COR-L47 (cell line): Measurements from ENCODE around the gene FALEC.
A peak's percentile ranks its signal among the peaks of the same experiment; 100 is the strongest.
"Not testable (repeated sequence)": the region's sequence is repeated elsewhere in the genome, so short reads cannot be mapped to it uniquely, and the experiment has no call there.

ENCODE experiments used
- DNase-seq: peaks from one replicate; lab custom pipeline; 2025; lab: John Stamatoyannopoulos, UW

The FALEC gene

GRCh38 chr1:150558761-150559655, 43.5 kb downstream of the FALEC start:
- DNase-seq: no peak

- DNase-seq: no peak
Observed at GRCh38 chr1:150559656-150560010, 44.1 kb downstream of the FALEC start.

- DNase-seq: peak; percentile 59
Observed at GRCh38 chr1:150560011-150560438, 44.5 kb downstream of the FALEC start.

GRCh38 chr1:150560576-150561253, 45.2 kb downstream of the FALEC start:
- peak; percentile 78 for DNase-seq

- DNase-seq: peak; percentile 60
Observed at GRCh38 chr1:150561254-150561973, 45.9 kb downstream of the FALEC start.

- DNase-seq: peak; percentile 64
Observed at GRCh38 chr1:150561974-150562445, 46.5 kb downstream of the FALEC start.

GRCh38 chr1:150562446-150563339, 47.1 kb downstream of the FALEC start:
- DNase-seq: no peak

GRCh38 chr1:150563340-150564038, 47.9 kb downstream of the FALEC start:
- DNase-seq: no peak

- DNase-seq: no peak
Observed at GRCh38 chr1:150564051-150564991, 48.8 kb downstream of the FALEC start.

GRCh38 chr1:150565240-150565991, 49.9 kb downstream of the FALEC start:
- DNase-seq: not testable (repeated sequence)

- no peak for DNase-seq
Observed at GRCh38 chr1:150566589-150567340, 51.2 kb downstream of the FALEC start.

- DNase-seq: no peak
Observed at GRCh38 chr1:150567341-150567716, 51.8 kb downstream of the FALEC start.

GRCh38 chr1:150567717-150568593, 52.4 kb downstream of the FALEC start:
- peak; percentile 42 for DNase-seq

- DNase-seq: no peak
Observed at GRCh38 chr1:150568594-150568966, 53.0 kb downstream of the FALEC start.

GRCh38 chr1:150572918-150573647, 57.5 kb downstream of the FALEC start:
- no peak for DNase-seq

GRCh38 chr1:150573648-150574071, 58.1 kb downstream of the FALEC start:
- DNase-seq: not testable (repeated sequence)
